OCI-LY3 (cell line): ENCODE data around the gene PHETA2.

Experiments
- H2AFZ ChIP-seq: fragments of 200-600, 300-600 bp; shearing (Covaris generic); 2 replicates; pipeline ENCODE4 v1.6.0; 2014; ENCODE audit warnings: antibody characterized with exemption, low read depth, low read length
- H3K27ac ChIP-seq: fragments of 200-600, 300-600 bp; sonication (generic); 2 replicates; pipeline ENCODE4 v1.5.1; 2014; ENCODE audit warnings: mild to moderate bottlenecking, low read length, moderate library complexity, mixed read lengths
- H3K27me3 ChIP-seq: fragments of 200-600, 300-600 bp; sonication (generic); 2 replicates; pipeline ENCODE4 v1.6.1; 2014; ENCODE audit warnings: low read depth, low read length, mixed read lengths
- H3K36me3 ChIP-seq: fragments of 200-600, 300-600 bp; sonication (generic); replicated peaks from 2 replicates; pipeline ENCODE3; 2014; ENCODE audit warnings: low read depth, low read length, mixed read lengths
- H3K4me1 ChIP-seq: fragments of 300-600, 200-600 bp; sonication (generic); 2 replicates; pipeline ENCODE4 v1.6.1; 2014; ENCODE audit warnings: low read length, mixed read lengths
- H3K4me2 ChIP-seq: fragments of 200-600, 300-600 bp; sonication (generic); 2 replicates; pipeline ENCODE4 v1.6.1; 2014; ENCODE audit warnings: low read length, mixed read lengths
- H3K4me3 ChIP-seq: fragments of 300-600, 200-600 bp; sonication (generic); 2 replicates; pipeline ENCODE4 v1.5.1; 2014; ENCODE audit warnings: antibody characterized with exemption, mild to moderate bottlenecking, low read length, moderate library complexity
- H3K79me2 ChIP-seq: fragments of 300-600, 200-600 bp; shearing (Covaris generic); 2 replicates; pipeline ENCODE4 v1.6.1; 2014; ENCODE audit warnings: mild to moderate bottlenecking, low read length, mixed read lengths
- H3K9ac ChIP-seq: fragments of 300-600, 200-600 bp; shearing (Covaris generic); 2 replicates; pipeline ENCODE4 v1.6.0; 2014; ENCODE audit warnings: mild to moderate bottlenecking, low read length, moderate library complexity
- H3K9me3 ChIP-seq: fragments of 200-600, 300-600 bp; shearing (Covaris generic); 2 replicates; pipeline ENCODE4 v1.6.1; 2014; ENCODE audit warnings: low read length, mixed read lengths; ENCODE audit not compliant: insufficient read depth
- H4K20me1 ChIP-seq: fragments of 200-600, 300-600 bp; sonication (generic); 2 replicates; pipeline ENCODE4 v1.6.1; 2016; ENCODE audit warnings: low read length, mixed read lengths; ENCODE audit not compliant: insufficient read depth
- EZH2phosphoT487 ChIP-seq: fragments of 200-600 bp; shearing (Covaris generic); IDR thresholded peaks from 2 replicates; pipeline ENCODE4 v1.6.1; 2018; ENCODE audit warnings: antibody characterized with exemption, mixed run types, low read depth
- TF ChIP-seq, protein P1 (sequence below): fragments of 200-600, 300-600 bp; sonication (generic); IDR thresholded peaks from 2 replicates; pipeline ENCODE4 v1.5.1; 2014; ENCODE audit warnings: antibody characterized with exemption, low read length, low read depth

PHETA2 gene

DNA sequence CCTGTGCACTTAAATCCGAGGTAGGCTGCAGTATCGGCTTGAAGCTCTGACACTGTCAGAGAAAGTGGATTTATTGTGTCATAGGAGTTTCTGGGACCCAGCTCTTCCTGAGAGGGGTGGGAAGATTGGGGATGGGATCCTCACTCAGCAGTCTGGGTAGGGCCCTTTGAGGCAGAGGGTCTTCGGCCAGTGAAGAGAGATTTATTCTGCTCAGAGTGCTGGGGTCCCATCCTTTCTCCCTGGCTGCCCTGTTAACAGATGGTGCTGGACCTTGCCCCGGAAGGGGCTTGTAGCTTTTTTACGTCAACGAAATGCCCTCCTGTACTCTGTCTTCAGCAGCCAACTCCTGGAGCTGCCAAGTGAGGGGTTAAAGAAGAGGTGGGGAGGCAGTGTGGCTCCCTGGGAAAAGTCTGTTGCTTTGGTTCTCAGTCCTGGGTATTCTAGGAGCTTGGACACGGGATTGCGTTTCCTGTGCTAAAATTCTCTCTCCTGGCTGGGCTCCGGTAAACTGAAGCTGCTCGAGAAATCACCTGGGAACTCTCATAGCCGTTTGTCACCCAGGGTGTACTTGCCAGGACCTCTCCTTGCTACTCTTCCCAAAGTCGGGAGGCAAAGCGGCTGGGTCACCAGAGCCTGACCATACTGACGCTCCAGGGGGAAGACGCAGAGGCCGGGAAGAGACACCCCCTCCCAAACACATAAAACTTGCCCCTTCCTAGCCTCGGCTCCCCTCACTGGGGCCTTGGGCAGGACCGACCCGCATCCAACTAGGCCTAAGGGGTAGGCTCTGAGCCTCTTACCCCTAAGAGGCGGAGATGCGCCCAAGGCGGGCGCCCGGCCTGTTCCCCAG, 4.6 kb downstream of the PHETA2 start:
- H3K9me3 ChIP-seq: no peaks in the 10 kb centered on the region
- H3K36me3 ChIP-seq: peaks cover 12% of the 10 kb centered on the region
- H3K27ac ChIP-seq: peak overlapping the region; percentile 74
- H4K20me1 ChIP-seq: no peaks in the 10 kb centered on the region
- peak overlapping the region; percentile 81 for H3K4me2 ChIP-seq
- no peak for TF ChIP-seq EZH2phosphoT487
- H3K4me1 ChIP-seq: peaks cover 17% of the 10 kb centered on the region
- peak overlapping the region; percentile 5; the same call in 1 of the 2 replicates for H2AFZ ChIP-seq
- H3K79me2 ChIP-seq: peaks cover 15% of the 10 kb centered on the region
- H3K27me3 ChIP-seq: no peaks in the 10 kb centered on the region
- H3K9ac ChIP-seq: peak overlapping the region; percentile 81
- peak overlapping the region; percentile 83 for H3K4me3 ChIP-seq

DNA sequence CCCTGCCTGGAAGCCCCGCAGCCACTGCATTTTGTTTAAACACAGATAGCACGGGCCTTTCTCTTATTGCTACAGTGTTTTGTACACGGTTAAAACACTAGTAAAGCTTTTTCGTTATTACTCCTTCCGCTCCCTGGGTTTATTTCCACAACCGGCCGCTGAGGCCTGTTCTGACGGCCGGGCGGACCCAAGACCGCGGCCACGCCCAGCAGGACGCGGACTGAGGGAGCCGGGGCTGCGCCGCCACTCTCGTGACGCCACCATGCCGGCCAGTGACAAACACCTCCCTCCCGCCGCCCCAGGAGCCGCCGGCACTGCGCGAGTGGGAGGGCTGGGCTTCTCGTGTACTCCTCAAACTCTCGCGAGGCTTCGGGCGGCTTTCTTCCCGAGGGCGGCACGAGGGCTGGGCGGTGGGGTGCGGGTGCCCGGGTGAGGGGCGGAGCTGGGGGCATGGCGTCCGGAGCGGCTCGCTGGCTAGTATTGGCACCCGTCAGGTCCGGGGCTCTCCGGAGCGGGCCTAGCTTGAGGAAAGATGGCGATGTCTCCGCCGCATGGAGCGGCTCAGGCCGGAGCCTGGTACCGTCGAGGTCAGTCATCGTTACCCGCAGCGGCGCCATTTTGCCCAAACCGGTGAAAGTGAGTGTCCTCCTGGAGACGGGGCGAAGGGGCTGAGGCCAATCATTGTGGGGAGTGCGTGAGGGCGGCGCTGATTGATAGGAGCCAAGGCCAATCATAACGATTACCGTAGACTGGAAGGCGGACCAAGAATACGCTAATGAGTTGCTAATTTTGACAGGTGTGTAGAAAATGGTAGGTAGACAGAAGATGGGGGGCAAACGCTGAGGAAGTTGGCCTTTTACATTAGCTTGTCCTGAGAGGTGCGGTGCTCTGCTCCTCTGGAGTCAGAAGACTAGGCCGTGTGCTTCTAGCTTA, 5.5 kb downstream of the PHETA2 start, which contains the start of gene SMDT1:
Gene SMDT1, plus strand, starts transcription at position 382 of the 933 bp plus-strand sequence. Its CDS starts 69 bp downstream, at position 451.
- Histone ChIP-seq H3K27ac (peak within 1 kb of the TSS; percentile 74), H4K20me1 (no peaks in the 10 kb centered on the region), H3K4me3 (peak within 1 kb of the TSS; percentile 83), H3K79me2 (peaks cover 15% of the 10 kb centered on the region), H2AFZ (peak within 1 kb of the TSS; percentile 84), H3K9me3 (no peaks in the 10 kb centered on the region), H3K4me2 (peak within 1 kb of the TSS; percentile 81), H3K9ac (peak within 1 kb of the TSS; percentile 81), H3K4me1 (peaks cover 17% of the 10 kb centered on the region), H3K27me3 (no peaks in the 10 kb centered on the region), H3K36me3 (peaks cover 18% of the 10 kb centered on the region)
- TF ChIP-seq, protein P1, sequence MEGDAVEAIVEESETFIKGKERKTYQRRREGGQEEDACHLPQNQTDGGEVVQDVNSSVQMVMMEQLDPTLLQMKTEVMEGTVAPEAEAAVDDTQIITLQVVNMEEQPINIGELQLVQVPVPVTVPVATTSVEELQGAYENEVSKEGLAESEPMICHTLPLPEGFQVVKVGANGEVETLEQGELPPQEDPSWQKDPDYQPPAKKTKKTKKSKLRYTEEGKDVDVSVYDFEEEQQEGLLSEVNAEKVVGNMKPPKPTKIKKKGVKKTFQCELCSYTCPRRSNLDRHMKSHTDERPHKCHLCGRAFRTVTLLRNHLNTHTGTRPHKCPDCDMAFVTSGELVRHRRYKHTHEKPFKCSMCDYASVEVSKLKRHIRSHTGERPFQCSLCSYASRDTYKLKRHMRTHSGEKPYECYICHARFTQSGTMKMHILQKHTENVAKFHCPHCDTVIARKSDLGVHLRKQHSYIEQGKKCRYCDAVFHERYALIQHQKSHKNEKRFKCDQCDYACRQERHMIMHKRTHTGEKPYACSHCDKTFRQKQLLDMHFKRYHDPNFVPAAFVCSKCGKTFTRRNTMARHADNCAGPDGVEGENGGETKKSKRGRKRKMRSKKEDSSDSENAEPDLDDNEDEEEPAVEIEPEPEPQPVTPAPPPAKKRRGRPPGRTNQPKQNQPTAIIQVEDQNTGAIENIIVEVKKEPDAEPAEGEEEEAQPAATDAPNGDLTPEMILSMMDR: no peak
- TF ChIP-seq EZH2phosphoT487: no peak

DNA sequence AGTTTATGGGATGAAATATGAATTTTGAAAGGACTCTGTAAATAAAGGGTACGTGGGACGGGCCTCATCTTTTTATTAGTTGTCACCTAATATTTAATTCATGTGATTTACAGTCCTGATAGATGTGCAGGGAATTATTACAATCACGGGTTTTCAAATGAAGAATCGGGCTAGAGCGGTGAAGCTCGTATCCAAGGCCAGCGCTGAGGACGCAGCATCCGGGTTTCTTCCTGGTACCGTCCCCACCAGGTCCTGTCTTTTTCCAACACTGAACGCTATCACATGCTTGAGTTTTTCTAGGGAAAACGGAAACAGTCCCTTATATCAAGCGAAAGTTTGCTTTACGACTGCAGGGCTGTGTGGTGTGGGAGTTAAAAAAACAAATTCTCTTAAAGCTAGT, 6.2 kb downstream of the PHETA2 start:
- Histone ChIP-seq H3K27me3 (no peaks in the 10 kb centered on the region), H3K79me2 (peaks cover 15% of the 10 kb centered on the region), H3K4me3 (peak overlapping the region; percentile 83), H4K20me1 (no peaks in the 10 kb centered on the region), H3K4me2 (peak overlapping the region; percentile 81), H3K36me3 (peaks cover 23% of the 10 kb centered on the region), H3K27ac (peak overlapping the region; percentile 74), H2AFZ (peak overlapping the region; percentile 84; the same call in 1 of the 2 replicates), H3K9ac (peak overlapping the region; percentile 81), H3K4me1 (peaks cover 17% of the 10 kb centered on the region), H3K9me3 (no peaks in the 10 kb centered on the region)
- TF ChIP-seq, protein P1: no peak
- no peak for TF ChIP-seq EZH2phosphoT487

DNA sequence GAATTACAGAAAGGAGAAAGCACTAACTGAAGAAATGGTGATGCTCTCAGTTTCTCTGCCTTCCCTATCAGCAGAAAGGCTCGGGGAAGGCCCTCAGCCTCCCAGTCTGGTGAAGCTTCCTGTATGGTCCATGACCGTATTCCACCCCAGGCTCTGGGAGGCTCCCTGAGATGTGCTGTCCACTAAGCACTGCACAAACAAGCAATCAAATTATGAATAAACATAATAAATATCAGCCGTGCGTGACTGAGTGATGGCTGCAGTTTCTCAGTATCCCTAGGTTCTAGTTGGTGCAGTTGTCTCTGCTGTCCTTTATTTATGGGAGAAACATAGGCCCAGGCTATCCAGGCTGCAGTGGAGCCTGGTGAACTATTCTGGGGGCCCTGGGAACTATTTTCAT, 9.1 kb downstream of the PHETA2 start:
- TF ChIP-seq, protein P1: no peak
- TF ChIP-seq EZH2phosphoT487: no peak
- peaks cover 44% of the 10 kb centered on the region for H3K36me3 ChIP-seq

More for the DNA sequence above, 9.1 kb downstream of the PHETA2 start:
- Histone ChIP-seq H3K4me1 (peaks cover 17% of the 10 kb centered on the region), H3K79me2 (peaks cover 31% of the 10 kb centered on the region), H3K4me2 (no peak overlapping the region), H3K27ac (no peak overlapping the region), H3K9ac (no peak overlapping the region), H3K9me3 (no peaks in the 10 kb centered on the region), H4K20me1 (no peaks in the 10 kb centered on the region), H3K4me3 (no peak overlapping the region), H3K27me3 (no peaks in the 10 kb centered on the region), H2AFZ (no peak overlapping the region)
